ENCODE data around the gene MIEF1.

DNA sequence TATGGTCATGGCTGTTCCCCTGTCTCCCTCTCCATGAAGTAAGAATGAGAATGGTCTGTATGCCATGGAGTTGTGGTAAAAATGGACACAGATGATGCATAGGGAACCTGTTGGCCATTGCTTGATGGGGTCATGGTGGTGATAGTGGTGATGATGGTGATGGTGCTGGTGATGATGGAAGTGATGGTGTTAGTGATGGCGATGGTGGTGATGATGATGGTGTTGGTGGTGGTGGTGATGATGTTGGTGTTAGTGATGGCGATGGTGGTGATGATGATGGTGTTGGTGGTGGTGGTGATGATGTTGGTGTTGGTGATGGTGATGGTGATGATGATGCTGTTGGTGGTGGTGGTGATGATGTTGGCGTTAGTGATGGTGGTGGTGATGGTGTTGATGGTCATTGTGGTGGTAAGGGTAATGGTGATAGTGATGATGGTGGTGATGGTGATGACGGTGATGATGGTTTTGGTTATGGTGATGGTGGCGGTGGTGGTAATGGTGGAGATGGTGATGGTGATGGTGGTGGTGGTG lies 63.4 kb downstream of the MIEF1 start:
- TF ChIP-seq, protein P1, sequence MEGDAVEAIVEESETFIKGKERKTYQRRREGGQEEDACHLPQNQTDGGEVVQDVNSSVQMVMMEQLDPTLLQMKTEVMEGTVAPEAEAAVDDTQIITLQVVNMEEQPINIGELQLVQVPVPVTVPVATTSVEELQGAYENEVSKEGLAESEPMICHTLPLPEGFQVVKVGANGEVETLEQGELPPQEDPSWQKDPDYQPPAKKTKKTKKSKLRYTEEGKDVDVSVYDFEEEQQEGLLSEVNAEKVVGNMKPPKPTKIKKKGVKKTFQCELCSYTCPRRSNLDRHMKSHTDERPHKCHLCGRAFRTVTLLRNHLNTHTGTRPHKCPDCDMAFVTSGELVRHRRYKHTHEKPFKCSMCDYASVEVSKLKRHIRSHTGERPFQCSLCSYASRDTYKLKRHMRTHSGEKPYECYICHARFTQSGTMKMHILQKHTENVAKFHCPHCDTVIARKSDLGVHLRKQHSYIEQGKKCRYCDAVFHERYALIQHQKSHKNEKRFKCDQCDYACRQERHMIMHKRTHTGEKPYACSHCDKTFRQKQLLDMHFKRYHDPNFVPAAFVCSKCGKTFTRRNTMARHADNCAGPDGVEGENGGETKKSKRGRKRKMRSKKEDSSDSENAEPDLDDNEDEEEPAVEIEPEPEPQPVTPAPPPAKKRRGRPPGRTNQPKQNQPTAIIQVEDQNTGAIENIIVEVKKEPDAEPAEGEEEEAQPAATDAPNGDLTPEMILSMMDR (IDR thresholded peaks at IDR 0.05; ENCODE audit: insufficient read depth, low read length), result no peak
- TF ChIP-seq GABPA (IDR thresholded peaks at IDR 0.05; ENCODE audit: low read depth), result no peak

Measured in HL-60 (cell line).